Suprapubic skin (tissue), 4 donors: ENCODE measurements around the gene EFTUD2. TPM values are rescaled to one million over a fixed set of nuclear protein-coding genes. Genes with fewer than 3 reads are reported as not detected.

Source experiments
- DNase-seq, 2 donors: peaks; one replicate each; pipeline ENCODE4 v3.0.0-alpha.2; 2019; ENCODE audit warnings: low spot score in 2 of 2
- H3K27ac ChIP-seq: fragments of 200-600 bp; sonication (generic); one replicate; pipeline ENCODE4 v1.5.1; 2019
- H3K27me3 ChIP-seq: fragments of 200-600 bp; sonication (generic); one replicate; pipeline ENCODE4 v1.5.1; 2019
- H3K36me3 ChIP-seq: fragments of 200-600 bp; sonication (generic); one replicate; pipeline ENCODE4 v1.5.1; 2019
- H3K4me1 ChIP-seq: fragments of 200-600 bp; sonication (generic); one replicate; pipeline ENCODE4 v1.5.1; 2019
- H3K4me3 ChIP-seq: fragments of 200-600 bp; sonication (generic); one replicate; pipeline ENCODE4 v1.5.1; 2019; ENCODE audit warnings: mild to moderate bottlenecking
- H3K9me3 ChIP-seq: fragments of 200-600 bp; sonication (generic); one replicate; pipeline ENCODE4 v1.5.1; 2019
- EP300 ChIP-seq: sonication (generic); formaldehyde crosslinking; IDR thresholded peaks from one replicate; pipeline ENCODE4 v1.6.1; 2017; ENCODE audit warnings: antibody characterized with exemption
- POLR2A ChIP-seq, 2 donors: fragments of 450-650 bp; IDR thresholded peaks; one replicate each; pipeline ENCODE4 v1.6.1; 2017; ENCODE audit warnings: antibody characterized with exemption in 2 of 2, mild to moderate bottlenecking in 2 of 2, moderate library complexity in 2 of 2
- POLR2AphosphoS5 ChIP-seq, 3 donors: sonication (generic); formaldehyde crosslinking; IDR thresholded peaks; one replicate each; pipeline ENCODE4 v1.6.1; 2017; ENCODE audit warnings: antibody characterized with exemption in 3 of 3
- WGBS: methylation state at CpG from one replicate; pipeline ENCODE4 v1.1.5; 2018; 5-methylcytosine and 5-hydroxymethylcytosine counted together
- total RNA-seq, 4 donors: library from RNA; depleted of rRNA; stranded (reverse); fragments of >200 nt; gene quantifications; one replicate each; pipeline ENCODE4 v1.1.0, GENCODE V29; 2016
- TF ChIP-seq, protein P1 (sequence below), 2 donors: fragments of 200-600 bp in 1 of 2; fragments of 450-650 bp in 1 of 2; sonication (generic) in 1 of 2; IDR thresholded peaks; one replicate each; pipeline ENCODE4 v1.5.1; 2016 to 2019; ENCODE audit warnings: antibody characterized with exemption in 2 of 2, mild to moderate bottlenecking in 1 of 2, moderate library complexity in 1 of 2

EFTUD2 gene
- total RNA-seq, 4 donors from 2014 or later, result 46.6 to 114 (median 94.7) TPM

GRCh38 chr17:44921122-44921882 is 22.1 kb upstream of the EFTUD2 start:
- peak in 1 of 2 donors; percentile 50 for DNase-seq
- H3K36me3 ChIP-seq, result no peaks in the 10 kb centered on the region
- no peak overlapping the region for H3K27ac ChIP-seq
- H3K4me1 ChIP-seq, result peaks cover 23% of the 10 kb centered on the region
- no peak overlapping the region for H3K4me3 ChIP-seq
- 75% methylated on average over 11 of the region's 11 CpGs for WGBS
- H3K9me3 ChIP-seq, result no peaks in the 10 kb centered on the region
- TF ChIP-seq POLR2A (IDR thresholded peaks at IDR 0.05) (no peak), EP300 (no peak), POLR2AphosphoS5 (IDR thresholded peaks at IDR 0.05) (no peak)
- TF ChIP-seq, protein P1, sequence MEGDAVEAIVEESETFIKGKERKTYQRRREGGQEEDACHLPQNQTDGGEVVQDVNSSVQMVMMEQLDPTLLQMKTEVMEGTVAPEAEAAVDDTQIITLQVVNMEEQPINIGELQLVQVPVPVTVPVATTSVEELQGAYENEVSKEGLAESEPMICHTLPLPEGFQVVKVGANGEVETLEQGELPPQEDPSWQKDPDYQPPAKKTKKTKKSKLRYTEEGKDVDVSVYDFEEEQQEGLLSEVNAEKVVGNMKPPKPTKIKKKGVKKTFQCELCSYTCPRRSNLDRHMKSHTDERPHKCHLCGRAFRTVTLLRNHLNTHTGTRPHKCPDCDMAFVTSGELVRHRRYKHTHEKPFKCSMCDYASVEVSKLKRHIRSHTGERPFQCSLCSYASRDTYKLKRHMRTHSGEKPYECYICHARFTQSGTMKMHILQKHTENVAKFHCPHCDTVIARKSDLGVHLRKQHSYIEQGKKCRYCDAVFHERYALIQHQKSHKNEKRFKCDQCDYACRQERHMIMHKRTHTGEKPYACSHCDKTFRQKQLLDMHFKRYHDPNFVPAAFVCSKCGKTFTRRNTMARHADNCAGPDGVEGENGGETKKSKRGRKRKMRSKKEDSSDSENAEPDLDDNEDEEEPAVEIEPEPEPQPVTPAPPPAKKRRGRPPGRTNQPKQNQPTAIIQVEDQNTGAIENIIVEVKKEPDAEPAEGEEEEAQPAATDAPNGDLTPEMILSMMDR (IDR thresholded peaks at IDR 0.05), result no peak
- no peaks in the 10 kb centered on the region for H3K27me3 ChIP-seq

GRCh38 chr17:44920565-44920940 is 21.3 kb upstream of the EFTUD2 start:
- H3K36me3 ChIP-seq, result no peaks in the 10 kb centered on the region
- 82% methylated on average over 7 of the region's 7 CpGs for WGBS
- peaks cover 27% of the 10 kb centered on the region for H3K4me1 ChIP-seq
- DNase-seq, result peak; percentile 46 to 56
- no peak overlapping the region for H3K4me3 ChIP-seq
- TF ChIP-seq POLR2AphosphoS5 (IDR thresholded peaks at IDR 0.05) (no peak), POLR2A (IDR thresholded peaks at IDR 0.05) (no peak), EP300 (no peak)
- TF ChIP-seq, protein P1 (IDR thresholded peaks at IDR 0.05), result no peak
- H3K9me3 ChIP-seq, result no peaks in the 10 kb centered on the region
- no peaks in the 10 kb centered on the region for H3K27me3 ChIP-seq
- H3K27ac ChIP-seq, result no peak overlapping the region

DNA sequence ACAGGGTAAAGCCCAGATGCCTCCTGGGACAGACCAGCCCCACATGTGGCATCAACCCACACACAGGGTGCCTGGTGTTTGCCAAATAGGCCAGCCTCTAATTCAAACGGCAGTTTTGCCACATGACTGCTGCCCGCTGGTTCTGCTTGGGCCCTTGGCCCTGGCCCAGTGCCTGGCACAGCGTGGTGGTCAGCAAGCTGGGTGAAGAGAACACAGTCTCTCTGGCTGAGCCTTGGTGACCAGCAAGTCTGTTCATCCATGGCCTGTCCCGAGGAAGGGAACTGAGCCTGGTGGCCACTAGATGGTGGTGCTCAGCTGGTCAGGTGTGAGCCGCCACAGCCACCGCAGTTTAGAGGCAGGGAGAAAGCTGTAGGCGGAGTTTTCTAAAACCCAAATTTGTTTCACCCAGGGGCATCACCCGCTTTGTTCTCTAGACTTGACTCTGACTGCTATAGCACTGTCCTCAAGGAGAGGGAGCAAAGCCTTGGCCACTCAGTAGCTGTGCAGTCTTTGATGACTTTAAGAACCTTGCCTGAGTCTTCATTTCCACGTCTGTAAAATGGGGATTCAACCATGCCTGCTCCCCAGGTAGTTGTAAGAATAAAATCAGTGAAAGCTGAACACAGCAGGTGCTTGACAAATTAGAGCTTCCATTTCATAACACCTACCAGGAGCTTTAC is 20.8 kb upstream of the EFTUD2 start:
- peaks cover 3% of the 10 kb centered on the region for H3K27me3 ChIP-seq
- H3K27ac ChIP-seq, result no peak overlapping the region
- no peaks in the 10 kb centered on the region for H3K36me3 ChIP-seq
- TF ChIP-seq POLR2AphosphoS5 (IDR thresholded peaks at IDR 0.05), result no peak
- TF ChIP-seq, protein P1 (IDR thresholded peaks at IDR 0.05), result peak; percentile 78 to 80
- 11% methylated on average over 5 of the region's 9 CpGs for WGBS
- no peak overlapping the region for H3K4me3 ChIP-seq
- peaks cover 27% of the 10 kb centered on the region for H3K4me1 ChIP-seq
- no peaks in the 10 kb centered on the region for H3K9me3 ChIP-seq
- peak; percentile 84 to 93 for DNase-seq

DNA sequence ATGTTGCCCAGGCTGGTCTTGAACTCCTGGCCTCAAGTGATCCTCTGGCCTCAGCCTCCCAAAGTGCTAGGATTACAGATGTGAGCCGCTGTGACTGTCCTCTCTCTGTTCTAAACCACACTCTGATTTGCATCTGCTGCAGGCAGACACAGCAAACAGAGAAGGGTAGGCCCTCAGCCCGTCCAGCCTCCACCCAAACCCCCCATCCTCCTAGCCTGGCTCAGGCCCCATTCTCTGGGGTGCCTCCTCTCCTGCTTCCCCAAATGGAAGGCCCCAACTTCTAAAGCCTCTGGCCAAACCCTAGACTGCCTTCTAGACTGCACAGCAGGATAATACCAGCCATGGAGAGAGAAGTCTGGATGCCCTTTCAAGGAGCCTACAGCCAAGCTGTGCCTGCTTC is 20.2 kb upstream of the EFTUD2 start:
- TF ChIP-seq EP300, result no peak
- TF ChIP-seq, protein P1 (IDR thresholded peaks at IDR 0.05), result no peak
- no peak for TF ChIP-seq POLR2AphosphoS5 (IDR thresholded peaks at IDR 0.05)
- no peak for TF ChIP-seq POLR2A (IDR thresholded peaks at IDR 0.05)
- no peak for DNase-seq
- H3K27ac ChIP-seq, result no peak overlapping the region
- no peak overlapping the region for H3K4me3 ChIP-seq
- H3K27me3 ChIP-seq, result peaks cover 6% of the 10 kb centered on the region
- no peaks in the 10 kb centered on the region for H3K9me3 ChIP-seq
- 65% methylated on average over 2 of the region's 2 CpGs for WGBS
- peaks cover 27% of the 10 kb centered on the region for H3K4me1 ChIP-seq
- H3K36me3 ChIP-seq, result no peaks in the 10 kb centered on the region

DNA sequence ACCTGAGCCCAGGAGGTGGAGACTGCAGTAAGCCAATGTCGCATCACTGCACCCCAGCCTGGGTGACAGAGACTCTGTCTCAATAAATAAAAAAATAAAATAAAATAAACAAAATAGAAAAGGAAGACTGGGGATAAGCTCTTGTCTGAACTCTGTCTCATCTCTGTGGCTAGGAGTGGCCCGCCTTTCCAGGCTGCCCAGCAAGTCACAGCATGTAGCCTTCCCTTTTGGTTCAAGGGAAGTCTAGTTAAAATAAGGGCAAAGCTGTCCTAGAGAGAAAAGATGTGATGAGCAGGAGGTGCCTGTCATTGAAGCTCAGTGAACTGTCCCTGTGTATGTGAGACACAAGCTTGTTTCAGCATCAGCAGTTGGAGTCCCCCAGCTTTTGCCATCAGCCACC is 18.8 kb upstream of the EFTUD2 start:
- H3K36me3 ChIP-seq, result no peaks in the 10 kb centered on the region
- DNase-seq, result no peak
- 66% methylated on average over 2 of the region's 2 CpGs for whole genome bisulfite sequencing
- H3K9me3 ChIP-seq, result no peaks in the 10 kb centered on the region
- H3K4me1 ChIP-seq, result peaks cover 27% of the 10 kb centered on the region
- H3K4me3 ChIP-seq, result no peak overlapping the region
- peaks cover 6% of the 10 kb centered on the region for H3K27me3 ChIP-seq
- TF ChIP-seq, protein P1 (IDR thresholded peaks at IDR 0.05), result no peak
- TF ChIP-seq POLR2AphosphoS5 (IDR thresholded peaks at IDR 0.05) (no peak), POLR2A (IDR thresholded peaks at IDR 0.05) (no peak), EP300 (no peak)
- no peak overlapping the region for H3K27ac ChIP-seq
